ENCODE measurements around the gene ZNF383. TPM values are rescaled to one million over a fixed set of nuclear protein-coding genes. Genes with fewer than 3 reads are reported as not detected.
A peak's percentile ranks its signal among the peaks of the same experiment; 100 is the strongest.

Gene ZNF383
- total RNA-seq, 1 experiment from 2014 or later = 6.5 TPM

- intact Hi-C loops (cut with micrococcal nuclease; ENCODE audit: unreplicated experiment) = no loop called here
- TF ChIP-seq EZH2 (IDR thresholded peaks at IDR 0.05; ENCODE audit: low read depth) (no peak), CTCF (conservative IDR thresholded peaks at IDR 0.05) (no peak)
- Histone ChIP-seq H3K79me2 (ENCODE audit: low read depth) (peaks cover 17% of the 10 kb centered on the region), H3K4me3 (no peak overlapping the region), H3K27ac (no peak overlapping the region), H2AFZ (no peak overlapping the region), H3F3A (ENCODE audit: insufficient read depth, low read depth) (no peaks in the 10 kb centered on the region), H3K9me3 (ENCODE audit: insufficient read depth, low read depth) (peaks cover 25% of the 10 kb centered on the region), H3K4me2 (no peak overlapping the region), H4K20me1 (ENCODE audit: insufficient read depth) (no peaks in the 10 kb centered on the region), H3K9me2 (ENCODE audit: insufficient read depth) (no peaks in the 10 kb centered on the region), H3K27me3 (ENCODE audit: insufficient read depth, low read depth) (no peaks in the 10 kb centered on the region), H3K36me3 (ENCODE audit: low read depth) (peaks cover 47% of the 10 kb centered on the region), H3K4me1 (replicated peaks; ENCODE audit: insufficient read depth) (no peaks in the 10 kb centered on the region; the same call in 1 of the 2 replicates)
- no peak for DNase-seq
- CTCF ChIA-PET = no interaction called here
- BruUV-seq (replicated peaks) = no TSS peak
- POLR2A ChIA-PET (ENCODE audit: unreplicated experiment) = no interaction called here
Observed at GRCh38 chr19:37221136-37221535, 3.1 kb downstream of the ZNF383 start.

GRCh38 chr19:37226248-37226647, 8.2 kb downstream of the ZNF383 start:
- ChIA-PET CTCF (no interaction called here), POLR2A (ENCODE audit: unreplicated experiment) (no interaction called here)
- Histone ChIP-seq H3K4me1 (replicated peaks; ENCODE audit: insufficient read depth) (no peaks in the 10 kb centered on the region), H3K4me3 (no peak overlapping the region), H3K79me2 (ENCODE audit: low read depth) (no peaks in the 10 kb centered on the region), H3K9me3 (ENCODE audit: insufficient read depth, low read depth) (peaks cover 31% of the 10 kb centered on the region), H3K9me2 (ENCODE audit: insufficient read depth) (no peaks in the 10 kb centered on the region), H3K27ac (no peak overlapping the region), H3K27me3 (ENCODE audit: insufficient read depth, low read depth) (no peaks in the 10 kb centered on the region), H2AFZ (no peak overlapping the region), H3K4me2 (no peak overlapping the region), H4K20me1 (ENCODE audit: insufficient read depth) (no peaks in the 10 kb centered on the region), H3F3A (ENCODE audit: insufficient read depth, low read depth) (no peaks in the 10 kb centered on the region), H3K36me3 (ENCODE audit: low read depth) (peaks cover 61% of the 10 kb centered on the region)
- intact Hi-C loops (cut with micrococcal nuclease; ENCODE audit: unreplicated experiment) = no loop called here
- DNase-seq = no peak
- TF ChIP-seq EZH2 (IDR thresholded peaks at IDR 0.05; ENCODE audit: low read depth) (no peak), CTCF (conservative IDR thresholded peaks at IDR 0.05) (no peak)
- no TSS peak for BruUV-seq (replicated peaks)

GRCh38 chr19:37227996-37228395, 10.0 kb downstream of the ZNF383 start:
- Histone ChIP-seq H3K9me2 (ENCODE audit: insufficient read depth) (no peaks in the 10 kb centered on the region), H3K9me3 (ENCODE audit: insufficient read depth, low read depth) (peaks cover 30% of the 10 kb centered on the region), H3K27me3 (ENCODE audit: insufficient read depth, low read depth) (no peaks in the 10 kb centered on the region), H3K4me1 (replicated peaks; ENCODE audit: insufficient read depth) (no peaks in the 10 kb centered on the region), H2AFZ (no peak overlapping the region), H3K4me2 (no peak overlapping the region), H3F3A (ENCODE audit: insufficient read depth, low read depth) (no peaks in the 10 kb centered on the region), H3K79me2 (ENCODE audit: low read depth) (no peaks in the 10 kb centered on the region), H3K27ac (no peak overlapping the region), H3K36me3 (ENCODE audit: low read depth) (peaks cover 58% of the 10 kb centered on the region), H4K20me1 (ENCODE audit: insufficient read depth) (no peaks in the 10 kb centered on the region), H3K4me3 (no peak overlapping the region)
- DNase-seq = peak in 1 of 2 experiments; percentile 10
- TF ChIP-seq EZH2 (IDR thresholded peaks at IDR 0.05; ENCODE audit: low read depth) = no peak
- TF ChIP-seq CTCF (conservative IDR thresholded peaks at IDR 0.05) = peak; percentile 67
- ChIA-PET CTCF (no interaction called here), POLR2A (ENCODE audit: unreplicated experiment) (no interaction called here)
- intact Hi-C loops (cut with micrococcal nuclease; ENCODE audit: unreplicated experiment) = no loop called here
- BruUV-seq (replicated peaks) = no TSS peak
